Kidney (tissue), 14 donors: ENCODE results near the gene GRK1. TPM values are rescaled to one million over a fixed set of nuclear protein-coding genes. Genes with fewer than 3 reads are reported as not detected.

ENCODE experiments used
- DNase-seq, 5 donors: peaks; one replicate each; pipeline ENCODE4 v3.0.0-alpha.2; 2013 to 2020
- FAIRE-seq: peaks from 2 replicates; lab custom pipeline; 2012; peaks lifted over from hg19 to GRCh38; lab: Jason Lieb, UNC
- H3K27ac ChIP-seq, 2 donors: one replicate each; pipeline ENCODE4 v1.7.0; 2013; ENCODE audit warnings: low read depth in 2 of 2, low read length in 2 of 2, inconsistent platforms in 1 of 2
- H3K27me3 ChIP-seq: one replicate; pipeline ENCODE4 v1.7.1; 2013; ENCODE audit warnings: low read length, inconsistent platforms; ENCODE audit not compliant: control insufficient read depth, insufficient read depth
- H3K36me3 ChIP-seq, 3 donors: one replicate each; pipeline versions ENCODE4 v1.7.0 to v1.7.1; 2013; ENCODE audit warnings: low read length in 3 of 3, control low read depth in 1 of 3, inconsistent platforms in 1 of 3; ENCODE audit not compliant: insufficient read depth in 3 of 3, control insufficient read depth in 2 of 3
- H3K4me1 ChIP-seq, 3 donors: one replicate each; pipeline versions ENCODE4 v1.7.0 to v1.7.1; 2013; ENCODE audit warnings: low read length in 3 of 3, inconsistent platforms in 1 of 3, low read depth in 1 of 3; ENCODE audit not compliant: control insufficient read depth in 2 of 3, insufficient read depth in 2 of 3
- H3K4me3 ChIP-seq, 3 donors: one replicate each; pipeline versions ENCODE4 v1.7.0 to v1.8.1; 2013; ENCODE audit warnings: low read length in 3 of 3, control low read depth in 1 of 3, inconsistent platforms in 1 of 3
- H3K9ac ChIP-seq, 3 donors: one replicate each; pipeline versions ENCODE4 v1.7.0 to v1.7.1; 2013; ENCODE audit warnings: low read length in 3 of 3, control low read depth in 1 of 3, inconsistent platforms in 1 of 3
- H3K9me3 ChIP-seq, 3 donors: one replicate each; pipeline versions ENCODE4 v1.7.0 to v1.7.1; 2013; ENCODE audit warnings: low read length in 3 of 3, control low read depth in 1 of 3, inconsistent platforms in 1 of 3; ENCODE audit not compliant: control insufficient read depth in 2 of 3, insufficient read depth in 1 of 3
- intact Hi-C: fragments of 100-400 bp; cut with DNase I; formaldehyde crosslinking; loops from one replicate; pipeline ENCODE4 v1.11.1; 2022
- polyA plus RNA-seq: library from polyadenylated mRNA; stranded (reverse); fragments of 350-450 nt; fragmentation: Illumina TruSeq; extraction: RNeasy Lipid Tissue Mini Kit (QIAGEN cat#74804); gene quantifications from one replicate; pipeline ENCODE4 v1.2.3, GENCODE V29; 2014; ENCODE audit warnings: low read depth, low replicate concordance; ENCODE audit not compliant: insufficient read depth
- total RNA-seq: library from RNA; stranded (reverse); fragmentation: NEBNext Ultra II Directional; extraction: Animal tissue kit (Norgen Biotek cat#: 25700); gene quantifications from one replicate; pipeline ENCODE4 v1.2.1, GENCODE V29; 2021
- TF ChIP-seq, protein P1 (sequence below): IDR thresholded peaks from 3 replicates; pipeline ENCODE4 v1.5.1; 2012; ENCODE audit warnings: mild to moderate bottlenecking, moderate library complexity, borderline replicate concordance; ENCODE audit not compliant: insufficient read depth; ENCODE audit errors: extremely low read depth
- donor health status: control.
- donor health status: control.
- donor health status: control.
- donor health status: control.
- donor health status: control.
- donor health status: DM: yes; HTN: yes; CAD: no.
- donor health status: Normal renal cell carcinoma (clear cell type).

The GRK1 gene
- total and polyA plus RNA-seq, 2 donors from 2014 or later = not detected

DNA sequence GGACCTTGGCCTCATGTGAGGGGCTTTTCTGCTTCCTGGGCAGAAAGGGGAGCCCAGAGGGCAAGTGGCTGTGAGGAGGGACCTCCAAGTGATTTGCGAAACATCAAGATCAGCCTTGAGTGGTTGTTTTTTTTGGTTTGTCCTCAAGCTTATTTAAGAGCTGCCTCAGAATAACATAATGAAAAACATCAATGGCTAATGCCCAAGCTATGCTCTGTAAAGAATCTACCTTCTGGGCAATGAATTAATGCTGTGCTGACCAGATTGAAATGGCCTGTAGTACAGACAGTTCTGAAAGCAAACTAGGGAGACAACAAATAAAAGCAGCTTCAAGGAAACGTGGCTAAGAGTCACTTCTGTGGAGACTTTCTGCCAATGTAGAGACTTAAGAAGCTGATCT is 100.3 kb downstream of the GRK1 start:
- H3K9ac ChIP-seq = no peak overlapping the region
- no peak for FAIRE-seq
- no peaks in the 10 kb centered on the region for H3K9me3 ChIP-seq
- H3K27ac ChIP-seq = no peak overlapping the region
- no peaks in the 10 kb centered on the region for H3K36me3 ChIP-seq
- no peak for DNase-seq
- H3K27me3 ChIP-seq = peaks cover under 1% of the 10 kb centered on the region
- no peak overlapping the region for H3K4me3 ChIP-seq
- peaks cover 0 to 4% (median 0%) of the 10 kb centered on the region in 3 donors for H3K4me1 ChIP-seq
- TF ChIP-seq, protein P1, sequence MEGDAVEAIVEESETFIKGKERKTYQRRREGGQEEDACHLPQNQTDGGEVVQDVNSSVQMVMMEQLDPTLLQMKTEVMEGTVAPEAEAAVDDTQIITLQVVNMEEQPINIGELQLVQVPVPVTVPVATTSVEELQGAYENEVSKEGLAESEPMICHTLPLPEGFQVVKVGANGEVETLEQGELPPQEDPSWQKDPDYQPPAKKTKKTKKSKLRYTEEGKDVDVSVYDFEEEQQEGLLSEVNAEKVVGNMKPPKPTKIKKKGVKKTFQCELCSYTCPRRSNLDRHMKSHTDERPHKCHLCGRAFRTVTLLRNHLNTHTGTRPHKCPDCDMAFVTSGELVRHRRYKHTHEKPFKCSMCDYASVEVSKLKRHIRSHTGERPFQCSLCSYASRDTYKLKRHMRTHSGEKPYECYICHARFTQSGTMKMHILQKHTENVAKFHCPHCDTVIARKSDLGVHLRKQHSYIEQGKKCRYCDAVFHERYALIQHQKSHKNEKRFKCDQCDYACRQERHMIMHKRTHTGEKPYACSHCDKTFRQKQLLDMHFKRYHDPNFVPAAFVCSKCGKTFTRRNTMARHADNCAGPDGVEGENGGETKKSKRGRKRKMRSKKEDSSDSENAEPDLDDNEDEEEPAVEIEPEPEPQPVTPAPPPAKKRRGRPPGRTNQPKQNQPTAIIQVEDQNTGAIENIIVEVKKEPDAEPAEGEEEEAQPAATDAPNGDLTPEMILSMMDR = no peak
- intact Hi-C loops = no loop called here

DNA sequence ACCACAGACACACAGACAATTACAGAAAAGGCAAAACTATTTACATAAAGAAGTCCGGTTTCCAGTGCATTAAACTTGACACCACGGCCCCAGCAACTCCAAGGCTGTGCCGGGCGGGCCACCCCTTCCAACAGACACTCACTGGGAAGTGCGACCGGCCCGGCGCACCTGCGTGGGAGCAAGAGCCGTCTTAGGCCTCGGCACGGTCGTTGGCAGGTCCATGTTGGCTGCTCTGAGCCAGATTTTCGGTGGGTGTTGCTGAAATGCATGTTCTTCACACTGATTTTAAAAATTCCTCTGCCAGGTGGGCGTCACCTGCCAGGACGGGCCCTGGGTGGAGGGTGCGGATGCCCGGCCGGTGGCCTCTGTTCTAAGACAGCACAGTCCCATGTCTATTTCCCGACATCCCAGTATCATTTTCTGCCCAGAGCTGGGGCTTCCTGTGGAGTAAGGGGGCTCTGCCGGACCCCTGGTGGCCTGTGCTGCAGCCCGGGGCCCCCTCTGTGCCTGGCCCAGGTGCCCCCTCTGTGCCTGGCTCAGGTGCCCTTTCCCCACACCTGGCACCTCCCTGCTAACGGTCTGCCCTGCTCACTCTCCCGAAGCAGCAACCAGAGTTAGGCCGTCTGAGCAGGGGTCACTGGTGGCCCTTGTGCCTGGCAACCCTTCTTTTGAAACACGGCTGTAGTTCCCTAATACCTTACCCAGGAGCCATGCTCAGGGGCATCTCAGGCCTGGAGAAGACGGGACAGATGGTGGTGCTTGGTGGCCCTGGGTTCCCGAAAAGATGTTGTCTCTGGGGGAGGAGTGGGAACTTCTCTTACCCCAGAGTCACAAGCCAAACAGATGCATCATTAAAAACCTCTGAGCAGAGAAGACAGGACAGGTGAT is 101.2 kb downstream of the GRK1 start:
- Histone ChIP-seq H3K9me3 (no peaks in the 10 kb centered on the region), H3K27me3 (no peaks in the 10 kb centered on the region), H3K4me1 (peaks cover 0 to 4% (median 0%) of the 10 kb centered on the region in 3 donors), H3K36me3 (no peaks in the 10 kb centered on the region), H3K9ac (no peak overlapping the region), H3K27ac (no peak overlapping the region), H3K4me3 (no peak overlapping the region)
- intact Hi-C loops = no loop called here
- TF ChIP-seq, protein P1 = no peak
- FAIRE-seq (no peak), DNase-seq (no peak)

DNA sequence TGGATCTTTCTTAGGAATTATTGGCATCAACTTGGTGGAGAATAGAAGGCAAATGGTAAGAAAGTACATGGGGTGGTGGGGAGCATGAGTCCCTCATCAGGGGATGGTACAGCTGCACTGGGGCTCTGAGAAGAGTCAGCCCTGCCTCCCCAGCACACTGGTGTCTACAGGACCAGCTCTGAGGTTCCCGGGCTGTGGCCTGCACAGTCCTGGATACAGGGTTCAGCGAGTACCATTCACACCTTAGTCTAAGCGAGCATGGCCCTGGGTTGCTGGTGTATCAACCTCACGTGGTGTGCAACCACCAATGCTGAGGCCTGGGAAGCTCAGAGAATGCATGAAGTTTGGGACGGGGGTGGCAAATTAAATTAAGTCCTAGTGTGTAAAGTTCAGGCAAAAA is 102.1 kb downstream of the GRK1 start:
- H3K9ac ChIP-seq = no peak overlapping the region
- H3K36me3 ChIP-seq = no peaks in the 10 kb centered on the region
- H3K4me3 ChIP-seq = no peak overlapping the region
- H3K27ac ChIP-seq = no peak overlapping the region
- H3K4me1 ChIP-seq = peaks cover 0 to 4% (median 0%) of the 10 kb centered on the region in 3 donors
- no peak for DNase-seq
- no peaks in the 10 kb centered on the region for H3K27me3 ChIP-seq
- TF ChIP-seq, protein P1 = no peak
- no peak for FAIRE-seq
- intact Hi-C loops = no loop called here
- H3K9me3 ChIP-seq = no peaks in the 10 kb centered on the region
